Measurements from ENCODE around the gene SEMA4D. TPM values are rescaled to one million over a fixed set of nuclear protein-coding genes. Genes with fewer than 3 reads are reported as not detected.
A peak's percentile ranks its signal among the peaks of the same experiment; 100 is the strongest.

The SEMA4D gene
- total RNA-seq, 1 donor from 2014 or later = 368 TPM

DNA sequence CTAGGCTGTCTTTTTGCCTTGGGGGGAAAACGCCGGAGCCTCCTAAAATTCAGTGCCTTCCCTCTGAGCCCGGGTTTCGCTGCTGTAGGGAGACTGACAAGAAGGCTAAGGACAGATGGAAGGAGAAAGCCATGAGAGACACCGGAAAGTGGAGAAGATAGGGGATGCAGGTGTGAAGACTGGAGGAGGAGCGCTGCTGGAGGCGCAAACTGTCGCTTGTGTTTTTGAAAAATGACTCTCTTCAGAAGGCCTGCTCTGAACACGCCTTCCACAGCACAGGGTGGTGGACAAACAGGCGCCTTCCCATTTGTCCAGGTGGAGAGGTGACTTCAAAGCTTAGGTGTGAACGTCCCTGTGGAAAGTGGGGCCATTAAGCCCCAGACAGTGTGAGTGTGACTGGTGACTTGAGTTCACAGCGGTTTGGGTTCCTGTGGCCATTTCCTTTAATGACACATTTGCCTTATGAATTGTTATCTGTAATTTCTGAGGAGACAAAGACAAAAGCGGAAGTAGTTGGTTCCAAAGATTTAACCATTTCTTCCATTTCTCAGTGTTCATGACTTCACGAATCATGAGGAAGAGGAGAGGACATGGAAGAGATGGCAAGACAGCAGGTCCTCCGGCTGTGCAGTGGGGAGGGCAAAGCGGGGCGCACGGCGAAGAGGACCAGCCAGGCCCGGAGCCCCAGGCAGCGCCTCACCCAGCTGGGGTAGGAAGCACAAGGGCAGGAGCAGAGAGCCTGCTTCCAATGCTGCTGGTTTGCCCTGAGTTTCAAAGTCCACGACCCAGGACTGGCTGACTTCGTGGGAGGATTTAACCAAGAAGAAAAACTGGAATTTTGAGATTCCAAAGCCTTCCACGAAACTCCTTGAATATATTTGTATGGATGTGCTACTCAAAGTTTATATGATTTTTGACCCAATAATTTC, 27.8 kb upstream of the SEMA4D start:
- Mint-ChIP-seq H3K4me1 (peaks cover 78% of the 10 kb centered on the region), H3K27ac (peak overlapping the region; percentile 59), H3K27me3 (no peaks in the 10 kb centered on the region), H3K36me3 (ENCODE audit: low read depth) (peaks cover 1% of the 10 kb centered on the region), H3K4me3 (no peak overlapping the region), H3K9me3 (peaks cover 9% of the 10 kb centered on the region)
- DNase-seq = no peak
- intact Hi-C loops (cut with micrococcal nuclease) = loop anchor here (10.0 kb wide), 1 partner anchor 211 kb away; the partner anchor contains the start of genes CKS2 and SECISBP2

GRCh38 chr9:89524963-89525362, 27.1 kb upstream of the SEMA4D start:
- H3K36me3 Mint-ChIP-seq (ENCODE audit: low read depth) = peaks cover 1% of the 10 kb centered on the region

DNA sequence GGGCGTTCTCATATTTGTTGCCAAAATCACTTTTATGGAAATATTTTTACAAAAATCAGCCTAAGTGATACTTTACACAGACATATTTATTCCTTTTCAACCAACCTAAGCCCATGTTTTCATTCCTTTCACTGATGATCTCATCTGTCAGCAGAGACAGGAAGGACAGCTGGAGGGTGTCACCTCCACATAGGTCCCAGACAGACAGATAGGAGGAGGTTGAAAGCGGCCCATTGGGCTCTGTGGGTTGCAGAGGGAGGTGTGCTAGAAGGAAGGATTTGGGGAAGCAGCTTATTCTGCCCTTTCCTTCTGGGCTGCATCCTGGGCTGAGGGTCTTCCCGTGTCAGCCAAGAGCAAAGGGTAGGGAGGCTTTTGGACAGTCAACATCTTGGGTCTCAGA, 26.0 kb upstream of the SEMA4D start:
- Mint-ChIP-seq H3K36me3 (ENCODE audit: low read depth) (peaks cover 1% of the 10 kb centered on the region), H3K4me3 (peak overlapping the region; percentile 59), H3K27me3 (no peaks in the 10 kb centered on the region), H3K27ac (peak overlapping the region; percentile 94), H3K9me3 (peaks cover 9% of the 10 kb centered on the region), H3K4me1 (peaks cover 81% of the 10 kb centered on the region)
- DNase-seq = peak; percentile 86
- intact Hi-C loops (cut with micrococcal nuclease) = loop anchor here (10.0 kb wide), 1 partner anchor 209 kb away; the partner anchor contains the start of genes CKS2 and SECISBP2

More at GRCh38 chr9:89524963-89525362, 27.1 kb upstream of the SEMA4D start:
- H3K4me1 Mint-ChIP-seq = peaks cover 80% of the 10 kb centered on the region
- intact Hi-C loops (cut with micrococcal nuclease) = loop anchor here (10.0 kb wide), 1 partner anchor 210 kb away; the partner anchor contains the start of genes CKS2 and SECISBP2
- H3K9me3 Mint-ChIP-seq = peaks cover 9% of the 10 kb centered on the region
- peak overlapping the region; percentile 94 for H3K27ac Mint-ChIP-seq
- H3K27me3 Mint-ChIP-seq = no peaks in the 10 kb centered on the region
- H3K4me3 Mint-ChIP-seq = no peak overlapping the region
- DNase-seq = no peak

GRCh38 chr9:89522959-89523285, 25.0 kb upstream of the SEMA4D start:
- intact Hi-C loops (cut with micrococcal nuclease) = loop anchor here (1.0 to 10.0 kb wide), 4 partner anchors 9 to 208 kb away; partner anchors contain the start of genes CKS2 and SECISBP2
- peak overlapping the region; percentile 68 for H3K4me3 Mint-ChIP-seq
- no peaks in the 10 kb centered on the region for H3K36me3 Mint-ChIP-seq (ENCODE audit: low read depth)
- H3K4me1 Mint-ChIP-seq = peaks cover 83% of the 10 kb centered on the region
- DNase-seq = no peak
- no peaks in the 10 kb centered on the region for H3K27me3 Mint-ChIP-seq
- peak overlapping the region; percentile 94 for H3K27ac Mint-ChIP-seq
- H3K9me3 Mint-ChIP-seq = peaks cover 4% of the 10 kb centered on the region

DNA sequence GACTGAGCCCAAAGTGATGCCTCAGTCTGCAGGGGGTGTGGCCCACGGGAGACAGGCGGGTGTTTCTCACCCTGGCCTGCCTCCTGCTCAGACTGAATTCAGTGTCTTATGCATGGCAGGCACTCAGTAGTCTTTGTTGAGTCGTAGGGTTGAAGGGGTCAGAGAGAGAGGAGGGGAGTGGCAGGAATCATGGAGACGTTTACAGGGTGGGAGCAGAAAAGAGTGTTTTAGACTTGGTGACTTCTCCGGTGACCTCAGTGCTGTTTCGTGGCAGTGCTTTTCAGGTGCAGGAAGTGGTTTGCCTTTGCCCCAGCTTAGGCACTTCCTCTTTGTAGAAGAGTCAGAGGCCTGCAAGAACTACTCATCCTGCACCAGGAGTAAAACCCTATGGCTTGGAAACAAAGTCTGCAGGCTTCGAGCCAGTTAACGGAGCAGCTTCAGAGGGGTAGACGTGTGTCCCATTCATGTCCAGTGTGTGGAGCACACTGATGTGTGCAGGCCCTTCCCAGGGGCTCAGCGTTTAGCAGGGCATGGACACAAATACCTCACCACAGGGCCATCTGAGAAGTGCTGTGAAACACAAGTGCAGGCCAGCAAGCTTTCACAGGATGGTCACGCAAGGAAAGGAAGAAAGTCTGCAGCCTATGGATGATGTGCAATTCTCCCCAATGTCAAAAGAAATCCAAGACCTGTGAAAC, 24.5 kb upstream of the SEMA4D start:
- intact Hi-C loops (cut with micrococcal nuclease) = loop anchor here (1.0 to 10.0 kb wide), 4 partner anchors 10 to 208 kb away; partner anchors contain the start of genes CKS2 and SECISBP2
- H3K9me3 Mint-ChIP-seq = no peaks in the 10 kb centered on the region
- H3K4me1 Mint-ChIP-seq = peaks cover 81% of the 10 kb centered on the region
- H3K4me3 Mint-ChIP-seq = peak overlapping the region; percentile 68
- peak; percentile 94 for DNase-seq
- no peaks in the 10 kb centered on the region for H3K27me3 Mint-ChIP-seq
- H3K27ac Mint-ChIP-seq = peak overlapping the region; percentile 94
- no peaks in the 10 kb centered on the region for H3K36me3 Mint-ChIP-seq (ENCODE audit: low read depth)

DNA sequence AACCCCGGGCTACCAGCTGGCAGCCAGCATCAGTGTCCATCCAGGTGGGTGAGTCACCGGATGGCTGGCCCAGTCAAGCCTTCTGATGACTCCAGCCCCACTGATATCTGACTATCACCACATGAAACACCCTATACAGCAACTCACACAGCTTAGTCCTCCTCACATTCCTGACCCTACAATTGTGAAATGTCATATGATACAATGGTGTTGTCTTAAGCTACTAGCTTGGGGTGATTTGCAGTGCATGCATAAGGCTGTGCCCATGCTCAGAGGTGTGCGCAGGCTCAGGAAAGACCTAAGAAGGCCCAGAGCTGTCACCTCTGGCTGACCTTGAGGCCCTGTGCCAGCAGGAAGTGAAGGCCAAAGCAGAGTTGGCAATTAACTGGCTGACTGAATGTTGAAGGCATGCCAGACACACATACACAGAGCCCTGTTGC, 21.5 kb upstream of the SEMA4D start:
- Mint-ChIP-seq H3K36me3 (ENCODE audit: low read depth) (no peaks in the 10 kb centered on the region), H3K27me3 (no peaks in the 10 kb centered on the region), H3K27ac (peak overlapping the region; percentile 80), H3K9me3 (no peaks in the 10 kb centered on the region), H3K4me3 (no peak overlapping the region), H3K4me1 (peaks cover 62% of the 10 kb centered on the region)
- no peak for DNase-seq
- intact Hi-C loops (cut with micrococcal nuclease) = no loop called here

DNA sequence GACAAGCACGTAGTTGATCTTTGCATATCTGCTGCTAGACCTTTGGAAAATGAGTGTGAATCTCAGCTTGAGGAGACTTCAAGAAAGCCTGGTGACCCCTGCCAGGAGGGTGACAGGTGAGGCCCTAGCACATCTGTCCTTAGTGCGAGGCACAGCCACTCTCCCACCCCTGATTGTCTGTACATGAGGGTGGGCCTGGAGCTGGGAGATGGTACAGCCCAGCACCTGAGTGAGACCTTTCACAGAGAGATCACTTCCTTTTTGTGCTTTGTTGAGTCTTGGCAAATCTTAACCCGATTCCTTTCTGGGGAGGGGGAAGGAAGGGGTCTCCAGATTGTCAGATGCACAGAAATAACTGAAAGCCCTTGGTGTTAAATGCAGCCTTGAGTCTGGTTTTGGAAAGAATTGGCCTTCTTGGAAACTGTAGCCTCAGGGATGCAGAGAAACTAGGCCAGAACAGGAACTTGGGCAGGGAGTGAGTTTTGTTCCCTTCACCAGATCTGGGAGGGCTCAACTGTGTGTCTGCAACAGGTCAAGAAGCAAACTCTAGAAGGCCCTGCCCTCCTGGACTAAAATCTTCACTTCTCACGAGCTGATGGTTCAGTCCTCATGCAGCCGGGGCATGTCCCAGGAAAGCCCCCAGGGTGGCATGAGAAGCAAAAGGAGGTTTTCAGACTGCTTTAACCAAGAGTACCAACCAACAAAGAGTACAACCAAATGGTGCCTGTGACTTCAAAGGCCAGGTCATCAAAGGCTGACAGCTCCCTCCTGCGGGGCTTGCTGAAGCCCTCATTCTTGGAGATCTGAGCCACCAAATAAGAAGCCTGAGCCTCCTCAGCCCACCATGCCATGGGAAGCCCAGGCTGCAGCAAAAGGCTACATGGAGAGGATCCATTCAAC, 20.8 kb upstream of the SEMA4D start:
- peak overlapping the region; percentile 80 for H3K27ac Mint-ChIP-seq
- H3K27me3 Mint-ChIP-seq = no peaks in the 10 kb centered on the region
- intact Hi-C loops (cut with micrococcal nuclease) = no loop called here
- no peaks in the 10 kb centered on the region for H3K9me3 Mint-ChIP-seq
- H3K4me1 Mint-ChIP-seq = peaks cover 58% of the 10 kb centered on the region
- no peak for DNase-seq
- H3K4me3 Mint-ChIP-seq = no peak overlapping the region
- H3K36me3 Mint-ChIP-seq (ENCODE audit: low read depth) = no peaks in the 10 kb centered on the region

DNA sequence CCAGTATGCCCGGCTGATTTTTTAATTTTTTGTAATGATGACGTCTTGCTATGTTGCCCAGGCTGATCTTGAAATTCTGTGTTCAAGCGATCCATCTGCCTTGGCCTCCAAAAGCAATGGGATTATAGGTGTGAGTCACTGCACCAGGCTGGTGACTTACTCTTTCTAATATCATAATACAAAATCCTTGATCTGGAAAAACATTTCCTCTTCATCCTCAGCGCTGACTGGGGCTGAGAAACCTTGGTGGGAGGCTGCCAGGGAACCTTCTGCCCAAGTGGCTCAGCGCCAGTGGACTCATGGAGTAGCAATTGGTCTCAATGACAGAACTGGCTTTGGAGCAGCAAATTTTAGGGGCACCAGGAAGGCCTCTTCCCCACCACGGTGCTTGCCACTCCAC, 17.5 kb upstream of the SEMA4D start:
- H3K36me3 Mint-ChIP-seq (ENCODE audit: low read depth) = no peaks in the 10 kb centered on the region
- no peak overlapping the region for H3K4me3 Mint-ChIP-seq
- H3K27ac Mint-ChIP-seq = no peak overlapping the region
- intact Hi-C loops (cut with micrococcal nuclease) = no loop called here
- H3K4me1 Mint-ChIP-seq = peaks cover 43% of the 10 kb centered on the region
- DNase-seq = no peak
- H3K27me3 Mint-ChIP-seq = no peaks in the 10 kb centered on the region
- H3K9me3 Mint-ChIP-seq = no peaks in the 10 kb centered on the region

- DNase-seq = no peak
- H3K4me1 Mint-ChIP-seq = peaks cover 39% of the 10 kb centered on the region
- H3K27me3 Mint-ChIP-seq = no peaks in the 10 kb centered on the region
- intact Hi-C loops (cut with micrococcal nuclease) = no loop called here
- no peaks in the 10 kb centered on the region for H3K36me3 Mint-ChIP-seq (ENCODE audit: low read depth)
- no peaks in the 10 kb centered on the region for H3K9me3 Mint-ChIP-seq
- no peak overlapping the region for H3K4me3 Mint-ChIP-seq
- no peak overlapping the region for H3K27ac Mint-ChIP-seq
Observed at GRCh38 chr9:89514956-89515355, 17.0 kb upstream of the SEMA4D start.

DNA sequence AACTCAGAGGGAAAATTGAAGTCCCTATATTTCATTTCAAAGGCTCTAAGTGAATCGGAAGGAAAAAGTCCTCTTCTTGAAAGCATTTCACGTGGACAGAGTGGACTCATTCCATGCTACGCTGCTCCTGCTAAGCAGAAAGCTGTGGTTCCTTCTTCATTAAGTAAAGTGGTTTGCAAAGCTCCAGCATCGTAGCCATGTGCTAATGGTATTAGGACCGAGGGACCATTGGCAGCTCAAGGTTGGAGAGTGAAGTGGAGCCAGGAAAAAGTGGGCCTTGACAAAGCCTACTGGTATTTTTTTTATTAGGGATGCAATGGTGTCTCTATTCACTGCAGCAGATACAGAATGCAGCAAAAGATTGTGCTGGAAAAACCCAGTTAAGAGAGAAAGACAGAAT, 16.4 kb upstream of the SEMA4D start:
- no peaks in the 10 kb centered on the region for H3K27me3 Mint-ChIP-seq
- no peaks in the 10 kb centered on the region for H3K9me3 Mint-ChIP-seq
- no peaks in the 10 kb centered on the region for H3K36me3 Mint-ChIP-seq (ENCODE audit: low read depth)
- H3K27ac Mint-ChIP-seq = no peak overlapping the region
- no peak overlapping the region for H3K4me3 Mint-ChIP-seq
- intact Hi-C loops (cut with micrococcal nuclease) = no loop called here
- H3K4me1 Mint-ChIP-seq = peaks cover 36% of the 10 kb centered on the region
- DNase-seq = no peak

GRCh38 chr9:89513837-89514236, 15.9 kb upstream of the SEMA4D start:
- Mint-ChIP-seq H3K4me3 (no peak overlapping the region), H3K9me3 (no peaks in the 10 kb centered on the region), H3K27ac (no peak overlapping the region), H3K4me1 (peaks cover 35% of the 10 kb centered on the region), H3K36me3 (ENCODE audit: low read depth) (no peaks in the 10 kb centered on the region), H3K27me3 (no peaks in the 10 kb centered on the region)
- no peak for DNase-seq
- intact Hi-C loops (cut with micrococcal nuclease) = no loop called here

GRCh38 chr9:89512382-89512781, 14.5 kb upstream of the SEMA4D start:
- peaks cover 38% of the 10 kb centered on the region for H3K4me1 Mint-ChIP-seq
- no peaks in the 10 kb centered on the region for H3K36me3 Mint-ChIP-seq (ENCODE audit: low read depth)
- intact Hi-C loops (cut with micrococcal nuclease) = no loop called here
- no peak overlapping the region for H3K4me3 Mint-ChIP-seq
- H3K27me3 Mint-ChIP-seq = no peaks in the 10 kb centered on the region
- no peaks in the 10 kb centered on the region for H3K9me3 Mint-ChIP-seq
- H3K27ac Mint-ChIP-seq = no peak overlapping the region
- DNase-seq = no peak

DNA sequence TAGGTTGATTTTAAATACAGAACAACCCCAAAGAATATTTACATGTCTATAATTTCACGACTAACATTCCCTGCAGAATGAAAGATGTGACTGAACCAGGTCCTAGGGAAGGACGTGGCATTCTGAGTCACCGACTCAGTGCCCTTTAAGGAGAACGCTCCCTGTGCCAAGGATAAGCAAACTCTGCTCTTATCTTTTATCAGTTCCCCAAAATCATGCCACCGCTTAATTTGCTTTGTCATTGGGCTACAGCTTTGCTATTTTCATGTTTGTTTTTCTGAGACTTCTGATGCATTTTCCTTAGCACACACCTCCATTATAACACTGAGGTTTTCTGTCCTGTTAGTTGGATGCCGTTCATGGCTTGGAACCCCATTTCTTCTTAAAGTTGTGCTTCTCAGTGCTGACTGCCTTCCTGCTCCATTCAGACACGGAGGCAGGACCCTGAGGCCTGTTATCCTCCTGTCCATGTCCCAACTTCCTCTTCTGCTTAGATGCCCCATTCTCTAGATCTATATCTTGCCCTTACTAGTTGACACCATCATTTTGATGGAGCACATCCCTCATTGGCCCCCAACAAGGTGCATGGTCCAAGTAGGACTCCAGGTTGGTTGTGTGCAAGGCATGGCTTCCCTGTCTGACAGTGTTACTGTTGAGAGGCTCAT, 11.2 kb upstream of the SEMA4D start:
- intact Hi-C loops (cut with micrococcal nuclease) = no loop called here
- Mint-ChIP-seq H3K4me3 (no peak overlapping the region), H3K4me1 (peaks cover 41% of the 10 kb centered on the region), H3K27ac (peak overlapping the region; percentile 3), H3K36me3 (ENCODE audit: low read depth) (no peaks in the 10 kb centered on the region), H3K9me3 (no peaks in the 10 kb centered on the region), H3K27me3 (no peaks in the 10 kb centered on the region)
- no peak for DNase-seq

Data from activated CD4-positive, alpha-beta T cell treated with anti-CD3 and anti-CD28 coated beads, Interleukin-2, amount 10 ng/mL, durations not matched to agents 24 days and 14 days (primary cell).